ENCODE measurements around the gene HTRA2. TPM values are rescaled to one million over a fixed set of nuclear protein-coding genes. Genes with fewer than 3 reads are reported as not detected.

The HTRA2 gene
- total RNA-seq, 4 donors from 2014 or later: 25.0 to 37.6 (median 29.1) TPM

DNA sequence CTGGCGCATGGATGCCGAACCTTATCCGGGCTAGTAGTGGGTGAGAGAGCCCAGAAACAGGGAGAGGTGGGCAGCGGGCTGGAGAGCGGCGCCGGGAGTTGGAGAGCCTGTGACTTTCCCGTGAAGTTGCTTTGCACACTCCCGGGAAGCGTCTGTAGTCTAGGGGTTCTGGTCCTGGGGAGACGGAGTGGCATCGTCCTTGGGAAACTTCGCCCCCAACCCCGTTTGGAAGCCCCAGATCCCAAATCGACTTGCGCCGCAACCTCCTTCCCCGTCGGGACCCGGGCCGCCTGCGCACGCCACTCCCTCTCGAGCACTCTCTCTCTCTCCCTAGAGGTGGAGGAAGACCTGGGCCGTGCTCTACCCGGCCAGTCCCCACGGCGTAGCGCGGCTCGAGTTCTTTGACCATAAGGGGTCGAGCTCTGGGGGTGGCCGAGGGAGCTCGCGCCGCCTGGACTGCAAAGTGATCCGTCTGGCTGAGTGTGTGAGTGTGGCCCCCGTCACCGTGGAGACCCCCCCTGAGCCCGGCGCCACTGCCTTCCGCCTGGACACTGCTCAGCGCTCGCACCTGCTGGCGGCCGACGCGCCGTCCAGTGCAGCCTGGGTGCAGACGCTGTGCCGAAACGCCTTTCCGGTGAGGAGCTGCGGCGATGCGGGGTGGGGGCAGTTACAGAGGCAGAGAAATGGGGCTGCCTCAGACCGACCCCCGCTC, 25.2 kb downstream of the HTRA2 start:
- peaks cover 5% of the 10 kb centered on the region for H3K27me3 ChIP-seq
- peaks cover 0 to 39% (median 10%) of the 10 kb centered on the region in 3 donors for H3K4me1 ChIP-seq
- 1% methylated on average over 11 of the region's 58 CpGs; no CpG with 5 or more reads in 1 of the 2 donors for WGBS, 2 donors (ENCODE audit: low coverage in 1 of 2)
- peak overlapping the region; percentile 59 to 95 (median 92) for H3K27ac ChIP-seq
- peak overlapping the region; percentile 54 to 84 for H3K4me3 ChIP-seq
- peaks cover 0 to 11% of the 10 kb centered on the region in 2 donors for H3K36me3 ChIP-seq
- no peaks in the 10 kb centered on the region for H3K9me3 ChIP-seq
- no peak for TF ChIP-seq EP300 (IDR thresholded peaks at IDR 0.05)
- ATAC-seq: peak; percentile 55

- no peak for ATAC-seq
- Histone ChIP-seq H3K4me1 (peaks cover 0 to 32% (median 10%) of the 10 kb centered on the region in 3 donors), H3K4me3 (peak overlapping the region in 1 of 2 donors; percentile 84), H3K36me3 (peaks cover 0 to 11% of the 10 kb centered on the region in 2 donors), H3K27ac (peak overlapping the region in 3 of 4 donors; percentile 91 to 95 (median 92)), H3K9me3 (no peaks in the 10 kb centered on the region), H3K27me3 (peaks cover 11% of the 10 kb centered on the region)
- TF ChIP-seq EP300 (IDR thresholded peaks at IDR 0.05): no peak
- TF ChIP-seq, protein P1, sequence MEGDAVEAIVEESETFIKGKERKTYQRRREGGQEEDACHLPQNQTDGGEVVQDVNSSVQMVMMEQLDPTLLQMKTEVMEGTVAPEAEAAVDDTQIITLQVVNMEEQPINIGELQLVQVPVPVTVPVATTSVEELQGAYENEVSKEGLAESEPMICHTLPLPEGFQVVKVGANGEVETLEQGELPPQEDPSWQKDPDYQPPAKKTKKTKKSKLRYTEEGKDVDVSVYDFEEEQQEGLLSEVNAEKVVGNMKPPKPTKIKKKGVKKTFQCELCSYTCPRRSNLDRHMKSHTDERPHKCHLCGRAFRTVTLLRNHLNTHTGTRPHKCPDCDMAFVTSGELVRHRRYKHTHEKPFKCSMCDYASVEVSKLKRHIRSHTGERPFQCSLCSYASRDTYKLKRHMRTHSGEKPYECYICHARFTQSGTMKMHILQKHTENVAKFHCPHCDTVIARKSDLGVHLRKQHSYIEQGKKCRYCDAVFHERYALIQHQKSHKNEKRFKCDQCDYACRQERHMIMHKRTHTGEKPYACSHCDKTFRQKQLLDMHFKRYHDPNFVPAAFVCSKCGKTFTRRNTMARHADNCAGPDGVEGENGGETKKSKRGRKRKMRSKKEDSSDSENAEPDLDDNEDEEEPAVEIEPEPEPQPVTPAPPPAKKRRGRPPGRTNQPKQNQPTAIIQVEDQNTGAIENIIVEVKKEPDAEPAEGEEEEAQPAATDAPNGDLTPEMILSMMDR (IDR thresholded peaks at IDR 0.05): no peak
- TF ChIP-seq POLR2A (IDR thresholded peaks at IDR 0.05): no peak
- TF ChIP-seq POLR2AphosphoS5 (IDR thresholded peaks at IDR 0.05): no peak
- 54% methylated on average over 3 of the region's 17 CpGs; no CpG with 5 or more reads in 1 of the 2 donors for WGBS, 2 donors (ENCODE audit: low coverage in 1 of 2)
These were observed 25.9 kb downstream of the HTRA2 start for GRCh38 chr2:74555610-74556103.

DNA sequence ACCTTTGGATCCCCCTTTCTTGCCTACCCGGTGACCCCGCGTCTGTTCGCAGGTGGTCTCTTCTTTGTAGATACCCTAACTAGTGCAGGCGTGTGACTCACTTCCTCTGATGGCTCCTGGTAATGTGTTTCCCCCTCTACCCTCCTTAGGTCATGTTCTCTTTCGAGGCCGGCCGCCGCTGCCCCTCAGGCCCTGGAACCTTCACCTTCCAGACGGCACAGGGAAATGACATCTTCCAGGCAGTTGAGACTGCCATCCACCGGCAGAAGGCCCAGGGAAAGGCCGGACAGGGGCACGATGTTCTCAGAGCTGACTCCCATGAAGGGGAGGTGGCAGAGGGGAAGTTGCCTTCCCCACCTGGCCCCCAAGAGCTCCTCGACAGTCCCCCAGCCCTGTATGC, 26.4 kb downstream of the HTRA2 start:
- TF ChIP-seq POLR2A (IDR thresholded peaks at IDR 0.05) (no peak), POLR2AphosphoS5 (IDR thresholded peaks at IDR 0.05) (no peak)
- TF ChIP-seq, protein P1 (IDR thresholded peaks at IDR 0.05): no peak
- peak overlapping the region in 1 of 2 donors; percentile 84 for H3K4me3 ChIP-seq
- ATAC-seq: no peak
- H3K27ac ChIP-seq: no peak overlapping the region
- H3K36me3 ChIP-seq: peaks cover 0 to 11% of the 10 kb centered on the region in 2 donors
- WGBS, 2 donors (ENCODE audit: low coverage in 1 of 2): 80% methylated on average over 3 of the region's 14 CpGs; no CpG with 5 or more reads in 1 of the 2 donors
- H3K27me3 ChIP-seq: peaks cover 14% of the 10 kb centered on the region
- peaks cover 0 to 29% (median 10%) of the 10 kb centered on the region in 3 donors for H3K4me1 ChIP-seq
- no peaks in the 10 kb centered on the region for H3K9me3 ChIP-seq

- H3K27me3 ChIP-seq: peaks cover 21% of the 10 kb centered on the region
- no peak for TF ChIP-seq EP300 (IDR thresholded peaks at IDR 0.05)
- no peak for TF ChIP-seq POLR2AphosphoS5 (IDR thresholded peaks at IDR 0.05)
- H3K27ac ChIP-seq: no peak overlapping the region
- no peak for ATAC-seq
- peaks cover 0 to 29% (median 10%) of the 10 kb centered on the region in 3 donors for H3K4me1 ChIP-seq
- no peak overlapping the region for H3K4me3 ChIP-seq
- H3K9me3 ChIP-seq: no peaks in the 10 kb centered on the region
- WGBS, 2 donors (ENCODE audit: low coverage in 1 of 2): 83% methylated on average over 1 to 2 of the region's 6 CpGs
- peaks cover 0 to 11% of the 10 kb centered on the region in 2 donors for H3K36me3 ChIP-seq
These were observed 27.2 kb downstream of the HTRA2 start for GRCh38 chr2:74556831-74557370.

DNA sequence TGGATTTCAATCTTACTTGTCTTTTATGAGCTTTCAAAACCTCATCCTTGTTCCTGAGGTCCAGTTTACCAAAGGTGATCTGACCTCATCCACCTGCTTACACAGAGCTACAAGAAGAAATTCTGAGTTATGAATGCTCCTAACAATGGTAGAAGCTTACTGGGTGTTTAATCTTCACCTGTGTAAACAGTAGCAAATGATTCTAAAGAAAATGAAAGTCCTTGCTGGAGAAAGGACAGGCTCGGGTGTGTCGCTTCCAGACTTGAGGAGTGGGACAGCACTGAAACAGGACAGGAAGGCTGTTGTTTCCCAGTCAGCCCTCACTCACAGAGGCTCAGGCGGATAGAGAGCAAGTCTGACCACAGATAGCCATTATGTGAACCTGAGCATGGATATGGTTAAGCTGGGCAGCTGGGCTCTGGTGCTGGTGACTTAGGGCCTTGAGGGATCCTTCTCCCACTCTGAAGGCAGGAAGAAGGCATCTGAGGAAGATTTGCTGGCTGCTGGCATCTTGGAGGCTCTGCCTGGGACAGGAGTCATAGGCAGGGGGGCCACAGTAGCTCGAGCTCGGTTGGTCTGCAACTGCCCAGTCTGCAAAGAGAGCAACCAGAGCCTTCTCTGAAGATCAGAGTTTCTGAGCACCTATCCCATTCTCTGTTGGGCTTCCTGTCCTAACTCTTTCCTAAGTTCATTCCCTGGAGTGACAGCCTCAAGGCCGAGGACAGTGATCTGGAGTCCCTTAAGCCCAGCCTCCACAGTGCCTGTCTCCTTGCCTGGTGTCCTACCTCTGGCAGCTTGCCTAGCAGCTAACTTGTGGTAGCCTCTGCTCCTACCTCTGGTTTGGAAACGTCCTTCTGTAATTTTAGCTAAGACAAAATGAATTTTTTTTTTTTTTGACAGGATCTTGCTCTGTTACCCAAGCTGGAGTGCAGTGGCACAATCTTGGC, 28.8 kb downstream of the HTRA2 start:
- no peak overlapping the region for H3K27ac ChIP-seq
- H3K36me3 ChIP-seq: peaks cover 0 to 11% of the 10 kb centered on the region in 2 donors
- H3K9me3 ChIP-seq: no peaks in the 10 kb centered on the region
- no peak for ATAC-seq
- TF ChIP-seq, protein P1 (IDR thresholded peaks at IDR 0.05): no peak
- no peak for TF ChIP-seq EP300 (IDR thresholded peaks at IDR 0.05)
- TF ChIP-seq POLR2AphosphoS5 (IDR thresholded peaks at IDR 0.05): no peak
- no peak for TF ChIP-seq POLR2A (IDR thresholded peaks at IDR 0.05)
- WGBS, 2 donors (ENCODE audit: low coverage in 1 of 2): 50 to 60% methylated on average over 5 to 6 of the region's 7 CpGs
- peaks cover 35% of the 10 kb centered on the region for H3K27me3 ChIP-seq
- no peak overlapping the region for H3K4me3 ChIP-seq
- peaks cover 0 to 21% (median 7%) of the 10 kb centered on the region in 3 donors for H3K4me1 ChIP-seq
